Skeletal muscle tissue (tissue), 4 donors: ENCODE measurements around the gene AUTS2. TPM values are rescaled to one million over a fixed set of nuclear protein-coding genes. Genes with fewer than 3 reads are reported as not detected.

ENCODE experiments used
- H3K27ac ChIP-seq: one replicate; pipeline ENCODE4 v1.7.0; 2013; ENCODE audit warnings: mild to moderate bottlenecking, low read depth, low read length, inconsistent platforms
- H3K27me3 ChIP-seq, 3 donors: one replicate each; pipeline ENCODE4 v1.7.0; 2013; ENCODE audit warnings: low read length in 3 of 3; ENCODE audit not compliant: control insufficient read depth in 3 of 3, insufficient read depth in 3 of 3
- H3K36me3 ChIP-seq, 3 donors: one replicate each; pipeline ENCODE4 v1.7.0; 2013; ENCODE audit warnings: low read length in 3 of 3; ENCODE audit not compliant: control insufficient read depth in 3 of 3, insufficient read depth in 3 of 3
- H3K4me1 ChIP-seq, 3 donors: one replicate each; pipeline ENCODE4 v1.7.0; 2013; ENCODE audit warnings: low read length in 3 of 3, mild to moderate bottlenecking in 3 of 3; ENCODE audit not compliant: control insufficient read depth in 3 of 3, insufficient read depth in 3 of 3
- H3K4me3 ChIP-seq, 3 donors: one replicate each; pipeline ENCODE4 v1.7.0; 2013; ENCODE audit warnings: low read length in 3 of 3
- H3K9ac ChIP-seq, 3 donors: one replicate each; pipeline ENCODE4 v1.7.0; 2013; ENCODE audit warnings: low read length in 3 of 3, mild to moderate bottlenecking in 3 of 3, moderate library complexity in 2 of 3, low read depth in 1 of 3
- H3K9me3 ChIP-seq, 3 donors: one replicate each; pipeline ENCODE4 v1.7.0; 2013; ENCODE audit warnings: low read length in 3 of 3; ENCODE audit not compliant: control insufficient read depth in 3 of 3
- total RNA-seq: library from RNA; depleted of rRNA; stranded (reverse); fragments of >200 nt; gene quantifications from one replicate; pipeline ENCODE4 v1.2.3, GENCODE V29; 2014
- donor health status: Osteomylitis.

Gene AUTS2
- total RNA-seq, 1 donor from 2014 or later, result 43.3 TPM

GRCh38 chr7:70694971-70695794 lies 1096.9 kb downstream of the AUTS2 start:
- H3K9me3 ChIP-seq, result no peaks in the 10 kb centered on the region
- peaks cover 28 to 36% (median 32%) of the 10 kb centered on the region in 3 donors for H3K4me1 ChIP-seq
- peak overlapping the region; percentile 90 to 94 (median 93) for H3K9ac ChIP-seq
- peak overlapping the region; percentile 82 to 89 (median 84) for H3K4me3 ChIP-seq
- H3K27me3 ChIP-seq, result no peaks in the 10 kb centered on the region
- no peaks in the 10 kb centered on the region for H3K36me3 ChIP-seq
- peak overlapping the region; percentile 90 for H3K27ac ChIP-seq

- Histone ChIP-seq H3K27ac (peak overlapping the region; percentile 90), H3K9ac (peak overlapping the region; percentile 90 to 94 (median 93)), H3K4me1 (peaks cover 33 to 40% (median 36%) of the 10 kb centered on the region in 3 donors), H3K4me3 (peak overlapping the region; percentile 82 to 89 (median 84)), H3K36me3 (no peaks in the 10 kb centered on the region), H3K27me3 (no peaks in the 10 kb centered on the region), H3K9me3 (no peaks in the 10 kb centered on the region)
Measured at GRCh38 chr7:70695795-70696083, 1097.5 kb downstream of the AUTS2 start.

- no peaks in the 10 kb centered on the region for H3K9me3 ChIP-seq
- H3K4me1 ChIP-seq, result peaks cover 37 to 43% (median 39%) of the 10 kb centered on the region in 3 donors
- H3K4me3 ChIP-seq, result peak overlapping the region; percentile 82 to 89 (median 84)
- H3K27ac ChIP-seq, result peak overlapping the region; percentile 90
- H3K27me3 ChIP-seq, result no peaks in the 10 kb centered on the region
- H3K9ac ChIP-seq, result peak overlapping the region; percentile 90 to 94 (median 93)
- H3K36me3 ChIP-seq, result no peaks in the 10 kb centered on the region
Measured at GRCh38 chr7:70696201-70696754, 1098.0 kb downstream of the AUTS2 start.

- H3K27ac ChIP-seq, result no peak overlapping the region
- no peak overlapping the region for H3K9ac ChIP-seq
- H3K27me3 ChIP-seq, result no peaks in the 10 kb centered on the region
- no peaks in the 10 kb centered on the region for H3K36me3 ChIP-seq
- peaks cover 33 to 47% (median 36%) of the 10 kb centered on the region in 3 donors for H3K4me1 ChIP-seq
- H3K4me3 ChIP-seq, result no peak overlapping the region
- no peaks in the 10 kb centered on the region for H3K9me3 ChIP-seq
Measured at GRCh38 chr7:70698219-70698832, 1100.1 kb downstream of the AUTS2 start.

GRCh38 chr7:70699271-70699670 lies 1101.0 kb downstream of the AUTS2 start:
- Histone ChIP-seq H3K4me1 (peaks cover 30 to 44% (median 33%) of the 10 kb centered on the region in 3 donors), H3K27me3 (no peaks in the 10 kb centered on the region), H3K36me3 (no peaks in the 10 kb centered on the region), H3K9ac (no peak overlapping the region), H3K9me3 (no peaks in the 10 kb centered on the region), H3K4me3 (no peak overlapping the region), H3K27ac (no peak overlapping the region)

- no peaks in the 10 kb centered on the region for H3K9me3 ChIP-seq
Measured at GRCh38 chr7:70700055-70700940, 1102.0 kb downstream of the AUTS2 start.

GRCh38 chr7:70700941-70701425 lies 1102.7 kb downstream of the AUTS2 start:
- no peak overlapping the region for H3K27ac ChIP-seq
- no peaks in the 10 kb centered on the region for H3K27me3 ChIP-seq
- no peak overlapping the region for H3K9ac ChIP-seq
- H3K4me3 ChIP-seq, result no peak overlapping the region
- H3K9me3 ChIP-seq, result no peaks in the 10 kb centered on the region
- peaks cover 27 to 40% (median 33%) of the 10 kb centered on the region in 3 donors for H3K4me1 ChIP-seq
- H3K36me3 ChIP-seq, result no peaks in the 10 kb centered on the region

More at GRCh38 chr7:70700055-70700940, 1102.0 kb downstream of the AUTS2 start:
- Histone ChIP-seq H3K4me1 (peaks cover 30 to 44% (median 33%) of the 10 kb centered on the region in 3 donors), H3K9ac (peak overlapping the region in 1 of 3 donors; percentile 14), H3K27ac (no peak overlapping the region), H3K36me3 (no peaks in the 10 kb centered on the region), H3K4me3 (no peak overlapping the region), H3K27me3 (no peaks in the 10 kb centered on the region)

GRCh38 chr7:70701477-70701876 lies 1103.2 kb downstream of the AUTS2 start:
- Histone ChIP-seq H3K4me1 (peaks cover 24 to 40% (median 28%) of the 10 kb centered on the region in 3 donors), H3K36me3 (no peaks in the 10 kb centered on the region)

GRCh38 chr7:70701991-70702390 lies 1103.7 kb downstream of the AUTS2 start:
- Histone ChIP-seq H3K9ac (no peak overlapping the region), H3K36me3 (no peaks in the 10 kb centered on the region), H3K4me3 (no peak overlapping the region), H3K4me1 (peaks cover 22 to 41% (median 25%) of the 10 kb centered on the region in 3 donors), H3K27ac (no peak overlapping the region), H3K27me3 (no peaks in the 10 kb centered on the region), H3K9me3 (no peaks in the 10 kb centered on the region)

More at GRCh38 chr7:70701477-70701876, 1103.2 kb downstream of the AUTS2 start:
- Histone ChIP-seq H3K4me3 (no peak overlapping the region), H3K9ac (no peak overlapping the region), H3K9me3 (no peaks in the 10 kb centered on the region), H3K27me3 (no peaks in the 10 kb centered on the region), H3K27ac (no peak overlapping the region)
